Measurements from ENCODE around the gene ARHGAP15.

The ARHGAP15 gene

DNA sequence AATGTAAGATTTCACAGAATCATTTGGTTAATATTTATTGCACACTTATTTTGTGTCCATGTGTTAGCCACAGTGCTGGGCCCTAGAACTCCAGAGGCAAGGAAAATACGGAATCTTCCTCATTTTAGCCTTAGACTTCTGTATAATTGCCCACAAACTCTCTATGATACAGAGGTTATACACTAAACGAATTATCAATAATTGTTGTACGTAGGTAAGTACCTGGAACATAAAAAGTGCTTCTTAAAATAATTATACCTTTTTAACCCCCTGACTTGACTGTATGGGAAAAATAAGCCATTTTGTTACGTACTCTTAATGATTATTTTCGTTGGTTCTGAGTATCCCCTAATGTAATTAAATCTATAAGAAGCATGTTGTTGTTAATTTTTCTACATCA lies 119.4 kb downstream of the ARHGAP15 start:
- H3K4me3 ChIP-seq: no peak overlapping the region
- H3K9me3 ChIP-seq (ENCODE audit: low read depth, low read length): no peaks in the 10 kb centered on the region
- no peak for DNase-seq (ENCODE audit: low read depth, low spot score)
- H3K27ac ChIP-seq: no peak overlapping the region
- TF ChIP-seq EZH2 (IDR thresholded peaks at IDR 0.05) (no peak), FOXP2 (optimal IDR thresholded peaks at IDR 0.05; ENCODE audit: control extremely low read depth, extremely low read length, insufficient read depth) (no peak), POLR2AphosphoS5 (IDR thresholded peaks at IDR 0.05; ENCODE audit: borderline replicate concordance, low read depth, low read length) (no peak)
- no peaks in the 10 kb centered on the region for H3K36me3 ChIP-seq (ENCODE audit: insufficient read depth, low read length)
- no peak overlapping the region for H3K9ac ChIP-seq (ENCODE audit: insufficient read length)

DNA sequence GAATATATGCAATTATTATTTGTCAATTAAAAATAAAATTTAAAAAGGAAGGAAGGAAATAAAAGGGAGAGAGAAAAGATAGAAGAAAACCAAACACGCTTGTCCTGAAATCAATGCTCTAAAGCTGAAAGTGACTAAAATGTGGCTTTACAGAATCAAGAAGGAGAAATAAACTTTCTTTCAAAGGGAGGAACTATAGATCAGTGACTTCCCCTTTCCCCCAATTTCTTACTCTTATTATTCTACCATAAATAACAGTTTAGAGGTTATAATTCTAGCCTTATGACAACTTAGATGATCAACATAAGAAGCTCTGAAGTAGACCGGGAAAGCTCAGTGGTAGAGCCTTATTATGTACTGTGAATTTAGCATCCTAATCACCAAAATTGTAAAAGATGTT lies 122.5 kb downstream of the ARHGAP15 start:
- Histone ChIP-seq H3K4me3 (no peak overlapping the region), H3K9ac (ENCODE audit: insufficient read length) (no peak overlapping the region), H3K27ac (no peak overlapping the region), H3K9me3 (ENCODE audit: low read depth, low read length) (no peaks in the 10 kb centered on the region), H3K36me3 (ENCODE audit: insufficient read depth, low read length) (no peaks in the 10 kb centered on the region)
- TF ChIP-seq EZH2 (IDR thresholded peaks at IDR 0.05) (no peak), POLR2AphosphoS5 (IDR thresholded peaks at IDR 0.05; ENCODE audit: borderline replicate concordance, low read depth, low read length) (no peak), FOXP2 (optimal IDR thresholded peaks at IDR 0.05; ENCODE audit: control extremely low read depth, extremely low read length, insufficient read depth) (no peak)
- no peak for DNase-seq (ENCODE audit: low read depth, low spot score)

DNA sequence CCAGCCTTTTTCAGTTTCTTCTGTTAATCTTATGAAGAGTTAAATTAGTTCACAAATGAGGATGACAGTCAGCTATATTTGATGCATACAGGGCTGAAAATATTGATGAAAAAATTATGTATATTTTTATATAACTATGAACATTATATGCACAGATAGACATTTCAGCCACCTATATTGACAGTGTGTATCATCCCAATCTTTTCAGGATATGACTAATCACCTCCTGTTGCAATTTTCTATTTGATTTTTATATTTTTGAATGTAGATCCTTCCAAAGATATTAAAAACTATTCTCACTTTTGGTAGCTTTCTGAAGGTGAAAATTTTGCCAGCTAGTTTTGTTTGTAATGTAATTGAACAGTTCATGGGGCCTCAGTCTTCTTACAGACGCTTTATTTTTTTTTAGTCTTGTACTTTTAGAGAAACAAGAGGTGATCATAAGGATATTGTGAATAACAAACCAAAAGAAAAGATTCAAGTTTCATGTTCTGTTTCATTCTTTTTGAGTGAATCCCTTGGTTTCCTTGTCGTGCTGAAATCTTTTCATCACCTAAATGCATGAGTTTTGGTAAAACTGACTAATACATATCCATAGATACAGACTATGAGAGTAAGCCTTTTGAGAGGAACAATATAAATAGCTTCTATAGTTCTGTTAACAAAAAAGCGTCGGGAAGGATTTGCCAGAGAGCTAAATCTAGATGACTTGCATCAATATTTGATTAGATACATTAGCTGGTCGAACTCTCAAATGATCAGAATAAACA lies 123.1 kb downstream of the ARHGAP15 start:
- no peak overlapping the region for H3K9ac ChIP-seq (ENCODE audit: insufficient read length)
- no peaks in the 10 kb centered on the region for H3K9me3 ChIP-seq (ENCODE audit: low read depth, low read length)
- no peak overlapping the region for H3K27ac ChIP-seq
- H3K4me3 ChIP-seq: no peak overlapping the region
- no peak for DNase-seq (ENCODE audit: low read depth, low spot score)
- no peak for TF ChIP-seq POLR2AphosphoS5 (IDR thresholded peaks at IDR 0.05; ENCODE audit: borderline replicate concordance, low read depth, low read length)
- TF ChIP-seq FOXP2 (optimal IDR thresholded peaks at IDR 0.05; ENCODE audit: control extremely low read depth, extremely low read length, insufficient read depth): no peak
- TF ChIP-seq EZH2 (IDR thresholded peaks at IDR 0.05): no peak
- H3K36me3 ChIP-seq (ENCODE audit: insufficient read depth, low read length): no peaks in the 10 kb centered on the region

DNA sequence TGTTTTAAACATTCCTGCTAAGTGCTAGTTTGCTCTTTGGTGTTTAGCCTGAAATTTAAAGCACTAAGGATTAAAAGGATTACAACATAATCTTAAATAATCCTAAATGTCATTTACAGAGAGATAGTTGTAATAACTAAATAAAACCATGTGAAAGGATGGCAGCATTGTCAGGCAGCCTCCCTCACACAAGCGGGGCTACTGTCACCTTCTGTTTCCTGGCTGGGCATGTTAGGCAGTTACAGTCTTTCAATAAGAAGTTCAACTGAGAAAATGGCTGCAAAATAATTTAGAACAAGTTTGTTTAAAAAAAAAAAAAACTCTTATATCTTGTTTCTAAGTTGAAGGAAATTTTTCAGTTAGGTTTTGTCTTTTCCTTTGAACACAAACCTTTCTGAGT lies 124.9 kb downstream of the ARHGAP15 start:
- no peak for TF ChIP-seq POLR2AphosphoS5 (IDR thresholded peaks at IDR 0.05; ENCODE audit: borderline replicate concordance, low read depth, low read length)
- no peak for TF ChIP-seq EZH2 (IDR thresholded peaks at IDR 0.05)
- no peak for TF ChIP-seq FOXP2 (optimal IDR thresholded peaks at IDR 0.05; ENCODE audit: control extremely low read depth, extremely low read length, insufficient read depth)
- no peaks in the 10 kb centered on the region for H3K36me3 ChIP-seq (ENCODE audit: insufficient read depth, low read length)
- H3K9me3 ChIP-seq (ENCODE audit: low read depth, low read length): no peaks in the 10 kb centered on the region
- peak overlapping the region; percentile 34; the same call in 1 of the 2 replicates for H3K27ac ChIP-seq
- no peak overlapping the region for H3K4me3 ChIP-seq
- DNase-seq (ENCODE audit: low read depth, low spot score): no peak
- H3K9ac ChIP-seq (ENCODE audit: insufficient read length): peak overlapping the region; percentile 16

DNA sequence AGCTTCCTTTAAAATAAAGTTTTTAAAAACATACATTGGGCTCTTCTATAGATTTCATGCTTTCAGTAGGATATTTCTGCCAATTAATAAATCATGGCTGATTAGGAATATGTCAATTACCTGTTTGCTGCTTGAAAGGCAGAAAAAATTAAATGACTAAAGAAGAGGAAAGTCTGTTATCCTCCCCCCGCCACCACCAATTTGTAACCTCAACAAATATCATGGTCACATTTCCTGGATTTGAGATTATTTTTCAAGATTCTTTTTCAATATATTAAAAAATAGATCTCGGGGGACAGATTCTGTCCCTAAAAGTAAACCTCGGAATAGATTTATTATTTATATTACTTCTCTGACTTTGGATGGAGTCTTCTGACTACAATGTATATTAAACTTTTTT lies 125.9 kb downstream of the ARHGAP15 start:
- H3K9me3 ChIP-seq (ENCODE audit: low read depth, low read length): no peaks in the 10 kb centered on the region
- no peak overlapping the region for H3K9ac ChIP-seq (ENCODE audit: insufficient read length)
- no peak overlapping the region for H3K4me3 ChIP-seq
- no peaks in the 10 kb centered on the region for H3K36me3 ChIP-seq (ENCODE audit: insufficient read depth, low read length)
- H3K27ac ChIP-seq: no peak overlapping the region
- no peak for DNase-seq (ENCODE audit: low read depth, low spot score)
- TF ChIP-seq POLR2AphosphoS5 (IDR thresholded peaks at IDR 0.05; ENCODE audit: borderline replicate concordance, low read depth, low read length): no peak

DNA sequence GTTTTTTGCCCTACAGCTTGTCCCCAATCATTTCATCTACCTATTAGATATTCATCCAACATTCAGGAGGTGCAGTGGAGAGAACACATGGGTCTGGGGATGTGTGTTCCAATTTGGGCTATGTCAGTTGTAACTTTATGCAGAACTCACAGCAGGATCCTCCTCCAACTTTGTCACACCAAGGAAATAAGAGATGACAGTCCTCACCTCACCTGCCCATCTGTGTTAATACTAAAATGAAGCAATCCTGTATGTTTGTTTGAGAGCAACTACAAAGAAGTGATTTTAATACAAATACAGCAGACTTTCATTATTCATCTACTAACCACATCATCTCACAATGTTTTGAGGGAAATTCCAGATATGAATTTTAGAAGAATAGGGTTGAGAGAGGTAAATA lies 126.7 kb downstream of the ARHGAP15 start:
- H3K9me3 ChIP-seq (ENCODE audit: low read depth, low read length): no peaks in the 10 kb centered on the region
- H3K4me3 ChIP-seq: no peak overlapping the region
- no peak overlapping the region for H3K9ac ChIP-seq (ENCODE audit: insufficient read length)
- no peak overlapping the region for H3K27ac ChIP-seq
- TF ChIP-seq POLR2AphosphoS5 (IDR thresholded peaks at IDR 0.05; ENCODE audit: borderline replicate concordance, low read depth, low read length) (no peak), EZH2 (IDR thresholded peaks at IDR 0.05) (no peak), FOXP2 (optimal IDR thresholded peaks at IDR 0.05; ENCODE audit: control extremely low read depth, extremely low read length, insufficient read depth) (no peak)
- no peaks in the 10 kb centered on the region for H3K36me3 ChIP-seq (ENCODE audit: insufficient read depth, low read length)
- DNase-seq (ENCODE audit: low read depth, low spot score): no peak

DNA sequence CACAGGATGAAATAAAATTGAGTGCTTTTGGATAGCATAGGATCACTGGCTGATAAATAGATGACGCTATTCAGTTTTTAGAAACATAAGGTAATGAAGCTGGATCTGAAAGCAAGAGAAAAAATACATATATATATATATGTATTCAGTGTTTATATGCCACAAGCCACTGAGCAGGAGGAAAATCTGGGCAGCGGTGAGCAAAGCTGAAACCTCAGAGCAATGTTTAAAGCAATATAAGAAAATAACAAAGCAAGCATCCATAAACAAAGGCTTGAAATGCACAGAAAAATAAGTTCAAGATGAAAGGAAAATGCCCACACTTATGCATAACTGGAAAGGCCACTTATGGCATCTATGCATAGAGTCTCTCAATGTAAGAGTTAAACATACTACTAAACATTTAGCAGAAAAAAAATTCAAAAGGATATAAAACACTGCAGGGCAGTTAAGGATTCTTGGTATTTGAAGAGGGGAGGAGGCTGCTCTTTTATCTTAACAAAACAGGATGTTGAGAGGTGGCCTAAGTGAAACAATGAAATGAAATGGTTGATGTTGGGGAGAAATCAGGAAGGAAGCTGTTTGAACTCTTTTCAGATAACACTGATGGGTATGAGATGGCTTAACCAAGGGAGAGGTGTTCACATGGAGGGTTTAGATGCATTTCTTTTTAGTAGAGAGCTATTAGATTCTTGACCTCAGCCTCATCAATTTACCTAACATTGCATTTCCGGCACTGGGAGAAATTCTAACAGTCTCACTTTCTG lies 129.1 kb downstream of the ARHGAP15 start:
- no peak for TF ChIP-seq FOXP2 (optimal IDR thresholded peaks at IDR 0.05; ENCODE audit: control extremely low read depth, extremely low read length, insufficient read depth)
- TF ChIP-seq POLR2AphosphoS5 (IDR thresholded peaks at IDR 0.05; ENCODE audit: borderline replicate concordance, low read depth, low read length): no peak
- no peak for TF ChIP-seq EZH2 (IDR thresholded peaks at IDR 0.05)
- Histone ChIP-seq H3K9me3 (ENCODE audit: low read depth, low read length) (no peaks in the 10 kb centered on the region), H3K9ac (ENCODE audit: insufficient read length) (no peak overlapping the region), H3K36me3 (ENCODE audit: insufficient read depth, low read length) (no peaks in the 10 kb centered on the region), H3K4me3 (no peak overlapping the region), H3K27ac (no peak overlapping the region)
- no peak for DNase-seq (ENCODE audit: low read depth, low spot score)

DNA sequence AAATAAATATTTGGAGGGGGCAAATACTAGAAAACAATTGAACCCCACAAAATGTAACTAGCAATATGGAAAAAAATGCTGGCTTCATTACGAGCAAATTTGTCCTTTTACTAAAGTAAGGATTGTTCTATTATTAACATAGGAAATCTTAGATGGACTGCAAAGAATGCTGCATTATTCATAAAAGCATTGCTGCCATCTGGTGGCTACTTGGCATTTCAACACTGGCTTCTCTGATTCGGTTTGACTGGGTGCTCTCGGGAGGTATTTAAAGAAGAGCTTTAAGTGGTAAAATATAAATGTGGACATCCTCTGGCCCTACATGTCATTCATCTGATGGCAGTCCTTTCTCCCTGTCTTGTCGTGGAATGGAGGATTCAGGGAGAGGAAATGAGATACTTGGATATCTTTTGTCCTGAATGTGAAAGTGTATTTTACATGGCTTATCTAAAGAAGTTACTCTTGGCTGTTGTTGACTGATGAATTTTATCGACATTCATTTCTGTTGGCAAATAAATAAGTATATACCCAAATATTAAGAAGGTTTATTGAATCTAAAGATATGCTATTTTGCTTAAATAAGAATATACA lies 130.2 kb downstream of the ARHGAP15 start:
- DNase-seq (ENCODE audit: low read depth, low spot score): peak; percentile 82
- Histone ChIP-seq H3K36me3 (ENCODE audit: insufficient read depth, low read length) (peaks cover 5% of the 10 kb centered on the region; the same call in 1 of the 2 replicates), H3K9ac (ENCODE audit: insufficient read length) (peak overlapping the region; percentile 56), H3K4me3 (peak overlapping the region; percentile 64), H3K27ac (no peak overlapping the region), H3K9me3 (ENCODE audit: low read depth, low read length) (peaks cover 3% of the 10 kb centered on the region; the same call in 1 of the 2 replicates)
- TF ChIP-seq POLR2AphosphoS5 (IDR thresholded peaks at IDR 0.05; ENCODE audit: borderline replicate concordance, low read depth, low read length) (no peak), EZH2 (IDR thresholded peaks at IDR 0.05) (no peak), FOXP2 (optimal IDR thresholded peaks at IDR 0.05; ENCODE audit: control extremely low read depth, extremely low read length, insufficient read depth) (no peak)
